Activated T-helper 1 cell treated with Interleukin-2 at 50 U/mL for 16 hours (primary cell): ENCODE measurements around the gene FOXF1.
A peak's percentile ranks its signal among the peaks of the same experiment; 100 is the strongest.

Source experiments
- DNase-seq: peaks from one replicate; pipeline ENCODE4 v3.0.0-alpha.2; 2020; ENCODE audit warnings: low read depth

The FOXF1 gene

GRCh38 chr16:86534779-86535615 is 24.7 kb downstream of the FOXF1 start:
- DNase-seq = no peak

- no peak for DNase-seq
These were observed 26.3 kb downstream of the FOXF1 start for GRCh38 chr16:86536621-86537020.

DNA sequence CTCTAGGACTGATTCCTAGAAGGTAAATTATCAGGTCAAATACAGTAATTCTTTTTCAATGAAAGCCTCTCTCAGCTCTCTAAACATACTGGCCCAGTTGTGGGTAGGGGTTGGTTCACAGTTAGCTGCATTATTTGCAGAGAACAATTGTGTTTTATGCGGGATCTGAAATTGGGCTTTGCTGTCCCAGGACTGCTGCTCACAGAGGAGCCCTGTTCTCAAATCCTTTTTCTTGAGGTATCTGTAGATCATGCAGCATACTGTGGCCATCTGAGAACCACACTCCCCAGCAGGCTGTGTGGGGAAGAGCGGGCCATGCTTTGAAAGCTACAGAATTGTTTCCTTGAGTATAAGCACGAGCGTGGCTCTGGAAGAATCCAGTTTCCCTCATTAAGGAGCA is 27.2 kb downstream of the FOXF1 start:
- DNase-seq = no peak

GRCh38 chr16:86538196-86538780 is 28.0 kb downstream of the FOXF1 start:
- DNase-seq = no peak

- no peak for DNase-seq
These were observed 30.6 kb downstream of the FOXF1 start for GRCh38 chr16:86540894-86541293.

DNA sequence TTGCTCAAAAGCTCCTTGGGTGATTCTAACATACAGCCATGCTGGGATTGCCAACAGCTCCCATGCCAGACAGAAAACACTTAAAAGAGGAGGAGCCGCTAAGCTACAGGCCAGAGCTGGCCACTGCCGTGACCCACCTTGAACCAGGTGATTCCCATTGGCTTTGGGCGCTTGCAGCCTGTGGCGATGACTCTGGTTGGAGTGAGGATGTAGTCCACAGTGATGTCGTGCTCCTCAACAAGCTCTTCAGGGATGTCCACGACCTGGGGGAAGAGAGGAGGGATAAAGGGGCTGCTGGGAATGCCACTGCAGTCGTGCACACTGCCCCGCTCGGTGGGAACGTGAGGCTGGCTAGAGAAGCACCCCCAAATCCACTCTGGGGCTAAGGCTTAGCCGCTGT is 31.2 kb downstream of the FOXF1 start:
- DNase-seq = no peak

GRCh38 chr16:86542756-86543750 is 32.7 kb downstream of the FOXF1 start:
- DNase-seq = no peak

- DNase-seq = no peak
These were observed 35.2 kb downstream of the FOXF1 start for GRCh38 chr16:86545481-86545880.

- no peak for DNase-seq
These were observed 35.8 kb downstream of the FOXF1 start for GRCh38 chr16:86545954-86546637.

DNA sequence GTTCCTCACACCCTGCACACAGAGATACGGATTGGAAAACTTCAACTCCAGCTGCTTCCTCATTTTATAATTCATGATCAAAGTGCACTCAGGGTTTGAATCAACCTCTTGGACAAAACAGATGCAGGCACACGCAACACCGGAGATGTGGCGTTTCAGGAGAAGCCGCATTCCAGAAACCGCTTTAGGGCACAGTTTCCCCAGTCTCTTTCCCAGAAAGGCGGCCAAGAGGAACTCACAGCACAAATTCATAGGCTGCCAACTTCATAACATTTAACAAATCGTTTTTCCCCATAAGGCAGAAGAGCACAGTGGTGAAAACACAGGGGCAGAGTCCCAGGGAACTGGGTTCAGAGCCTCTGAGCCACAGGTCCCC is 36.3 kb downstream of the FOXF1 start:
- DNase-seq = no peak

GRCh38 chr16:86547286-86547685 is 37.0 kb downstream of the FOXF1 start:
- DNase-seq = no peak

- no peak for DNase-seq
These were observed 39.0 kb downstream of the FOXF1 start for GRCh38 chr16:86549076-86549892.

DNA sequence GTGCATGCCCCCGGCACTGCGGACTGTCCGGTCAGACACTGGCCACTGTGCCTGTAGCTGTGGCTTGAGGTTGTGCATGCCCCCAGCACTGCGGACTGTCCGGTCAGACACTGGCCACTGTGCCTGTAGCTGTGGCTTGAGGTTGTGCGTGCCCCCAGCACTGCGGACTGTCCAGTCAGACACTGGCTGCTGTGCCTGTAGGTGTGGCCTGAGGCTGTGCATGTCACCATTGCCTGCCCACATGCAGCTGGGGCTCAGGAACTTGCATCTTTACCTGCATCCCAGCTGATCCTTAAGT is 39.5 kb downstream of the FOXF1 start:
- DNase-seq = no peak

DNA sequence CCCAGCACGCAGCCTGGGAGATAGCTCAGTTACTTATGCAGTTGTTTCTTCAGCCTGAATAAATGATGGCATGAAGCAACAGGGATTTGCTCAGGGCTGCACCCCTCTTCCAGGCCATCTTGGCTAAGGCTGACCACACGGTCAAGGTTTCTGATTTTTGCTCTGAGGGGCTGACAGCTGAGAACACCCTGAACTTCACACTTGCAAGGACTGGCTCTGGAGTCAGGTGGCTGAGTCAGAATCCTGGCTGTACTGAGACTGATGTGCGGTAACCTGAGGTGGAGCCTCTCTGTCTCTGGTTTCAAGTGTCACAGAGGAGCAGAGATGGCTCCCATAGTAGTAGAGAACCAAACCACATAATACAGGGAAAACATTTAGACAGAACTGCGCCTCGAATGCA is 40.0 kb downstream of the FOXF1 start:
- DNase-seq = no peak

DNA sequence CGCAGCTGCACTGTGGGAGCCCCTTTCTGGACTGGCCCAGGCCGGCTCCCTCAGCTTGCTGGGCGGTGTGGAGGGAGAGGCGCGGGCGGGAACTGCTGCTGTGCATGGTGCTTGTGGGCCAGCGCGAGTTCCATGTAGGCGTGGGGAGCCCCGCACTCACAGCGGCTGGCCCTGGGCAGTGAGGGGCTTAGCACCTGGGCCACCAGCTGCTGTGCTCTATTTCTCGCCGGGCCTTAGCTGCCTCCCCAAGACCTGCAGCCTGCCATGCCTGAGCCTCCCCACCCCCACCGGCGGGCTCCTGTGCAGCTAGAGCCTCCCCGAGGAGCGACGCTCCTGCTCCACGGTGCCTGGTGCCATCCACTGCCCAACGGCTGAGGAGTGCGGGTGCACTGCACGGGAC is 43.0 kb downstream of the FOXF1 start:
- no peak for DNase-seq

GRCh38 chr16:86554599-86554916 is 44.2 kb downstream of the FOXF1 start:
- DNase-seq = no peak

GRCh38 chr16:86554917-86555703 is 44.8 kb downstream of the FOXF1 start, which contains the start of gene MTHFSD:
Gene MTHFSD, minus strand, starts transcription at chr16:86555235. Its CDS starts 51 bp downstream, at chr16:86555184.
- DNase-seq = peak; percentile 95

GRCh38 chr16:86555704-86556075 is 45.4 kb downstream of the FOXF1 start:
- no peak for DNase-seq

- DNase-seq = no peak
These were observed 46.2 kb downstream of the FOXF1 start for GRCh38 chr16:86556576-86556975.

GRCh38 chr16:86557587-86557986 is 47.3 kb downstream of the FOXF1 start:
- no peak for DNase-seq
